Type B pancreatic cell (in vitro differentiated cells): Measurements from ENCODE around the gene LRBA. TPM values are rescaled to one million over a fixed set of nuclear protein-coding genes. Genes with fewer than 3 reads are reported as not detected.

Experiments used
- DNase-seq: peaks from one replicate; pipeline ENCODE4 v3.0.0; 2021; ENCODE audit warnings: mixed read lengths; ENCODE audit not compliant: unreplicated experiment; ENCODE audit errors: extremely low spot score
- H3K27ac Mint-ChIP-seq: 2 replicates; pipeline ENCODE4 v1.8.0; 2021; ENCODE audit warnings: mild to moderate bottlenecking, mixed read lengths
- H3K27me3 Mint-ChIP-seq: 2 replicates; pipeline ENCODE4 v1.8.0; 2021; ENCODE audit warnings: mixed read lengths
- H3K36me3 Mint-ChIP-seq: 2 replicates; pipeline ENCODE4 v1.8.0; 2021; ENCODE audit warnings: mixed read lengths
- H3K4me1 Mint-ChIP-seq: one replicate; pipeline ENCODE4 v1.8.0; 2021; ENCODE audit warnings: mixed read lengths; ENCODE audit not compliant: unreplicated experiment
- H3K4me3 Mint-ChIP-seq: 2 replicates; pipeline ENCODE4 v1.8.0; 2021; ENCODE audit warnings: mild to moderate bottlenecking, mixed read lengths
- H3K9me3 Mint-ChIP-seq: 2 replicates; pipeline ENCODE4 v1.8.0; 2021; ENCODE audit warnings: mixed read lengths
- CTCF ChIP-seq: fragments of 200-600 bp; sonication (generic); conservative IDR thresholded peaks from 2 replicates; pipeline ENCODE4 v1.5.0; 2021; ENCODE audit warnings: antibody characterized with exemption, mild to moderate bottlenecking
- total RNA-seq: library from RNA; stranded (reverse); gene quantifications from 2 replicates; pipeline ENCODE4 v1.2.1, GENCODE V29; 2021; ENCODE audit warnings: low replicate concordance

LRBA gene
- total RNA-seq, 1 donor from 2014 or later, result 64.5 TPM

DNA sequence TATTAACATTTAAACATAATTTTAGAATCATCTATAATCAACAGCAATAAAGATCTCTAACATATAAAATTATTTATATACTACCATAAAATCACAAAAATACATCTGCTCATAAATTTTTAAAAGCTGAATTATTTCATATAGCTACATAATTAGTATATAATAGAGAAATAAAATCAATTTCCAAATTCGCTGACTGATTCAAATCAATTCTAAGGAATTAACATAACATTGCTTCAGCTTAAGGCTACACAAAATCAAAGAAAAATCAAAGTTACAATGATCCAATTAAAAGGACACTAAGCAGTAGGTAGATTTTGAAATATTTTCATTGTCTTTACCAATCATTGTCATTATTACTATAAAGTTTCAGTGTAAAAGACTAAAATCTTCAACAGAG is 194.7 kb downstream of the LRBA start:
- Mint-ChIP-seq H3K27me3 (no peaks in the 10 kb centered on the region), H3K27ac (no peak overlapping the region), H3K4me1 (peaks cover 6% of the 10 kb centered on the region), H3K9me3 (no peaks in the 10 kb centered on the region), H3K36me3 (peaks cover 23% of the 10 kb centered on the region), H3K4me3 (no peak overlapping the region)
- TF ChIP-seq CTCF, result no peak
- DNase-seq, result no peak

- Mint-ChIP-seq H3K9me3 (no peaks in the 10 kb centered on the region), H3K4me1 (peaks cover 6% of the 10 kb centered on the region), H3K27me3 (no peaks in the 10 kb centered on the region), H3K4me3 (no peak overlapping the region), H3K36me3 (peaks cover 14% of the 10 kb centered on the region), H3K27ac (no peak overlapping the region)
- no peak for DNase-seq
- TF ChIP-seq CTCF, result no peak
Observed at GRCh38 chr4:150818661-150819060, 196.4 kb downstream of the LRBA start.

DNA sequence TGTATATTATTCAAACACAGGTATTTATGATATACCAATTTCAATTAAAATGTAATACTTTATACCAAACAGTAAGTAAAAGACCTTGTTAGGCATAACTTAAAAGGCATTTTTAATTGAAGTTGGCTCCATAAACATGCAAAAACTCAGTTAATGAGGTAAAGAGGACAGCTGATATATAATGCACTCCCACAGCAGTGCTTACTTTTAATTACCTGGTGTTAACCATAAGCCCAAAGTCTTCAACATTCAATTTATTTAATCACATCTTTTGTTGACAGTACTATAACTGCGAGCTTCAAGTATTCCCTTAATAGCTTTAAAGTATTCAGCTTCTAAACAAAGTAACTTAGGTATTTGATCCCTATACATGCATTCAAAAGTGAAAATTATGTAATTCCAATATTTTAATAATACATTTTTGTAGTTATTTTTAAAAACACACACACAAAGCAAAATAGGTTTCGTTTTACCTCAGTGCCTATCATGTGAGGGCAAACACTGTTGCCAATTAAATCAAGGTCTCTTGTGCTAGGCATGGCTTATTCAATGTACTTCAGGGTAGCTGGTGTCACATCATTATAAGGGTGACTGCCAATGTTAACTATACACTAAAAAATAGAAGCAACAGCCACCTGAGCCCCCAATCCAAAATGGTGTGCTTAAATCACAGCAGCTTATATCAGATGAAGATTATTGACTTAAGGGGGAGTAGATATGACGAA is 197.1 kb downstream of the LRBA start:
- TF ChIP-seq CTCF, result no peak
- H3K27ac Mint-ChIP-seq, result no peak overlapping the region
- DNase-seq, result no peak
- peaks cover 6% of the 10 kb centered on the region for H3K4me1 Mint-ChIP-seq
- H3K4me3 Mint-ChIP-seq, result no peak overlapping the region
- H3K27me3 Mint-ChIP-seq, result no peaks in the 10 kb centered on the region
- H3K9me3 Mint-ChIP-seq, result no peaks in the 10 kb centered on the region
- peaks cover 10% of the 10 kb centered on the region for H3K36me3 Mint-ChIP-seq

- Mint-ChIP-seq H3K27me3 (no peaks in the 10 kb centered on the region), H3K9me3 (no peaks in the 10 kb centered on the region), H3K4me3 (no peak overlapping the region), H3K27ac (no peak overlapping the region), H3K36me3 (peaks cover 10% of the 10 kb centered on the region), H3K4me1 (peaks cover 10% of the 10 kb centered on the region)
- no peak for DNase-seq
- no peak for TF ChIP-seq CTCF
Observed at GRCh38 chr4:150817017-150817416, 198.1 kb downstream of the LRBA start.

DNA sequence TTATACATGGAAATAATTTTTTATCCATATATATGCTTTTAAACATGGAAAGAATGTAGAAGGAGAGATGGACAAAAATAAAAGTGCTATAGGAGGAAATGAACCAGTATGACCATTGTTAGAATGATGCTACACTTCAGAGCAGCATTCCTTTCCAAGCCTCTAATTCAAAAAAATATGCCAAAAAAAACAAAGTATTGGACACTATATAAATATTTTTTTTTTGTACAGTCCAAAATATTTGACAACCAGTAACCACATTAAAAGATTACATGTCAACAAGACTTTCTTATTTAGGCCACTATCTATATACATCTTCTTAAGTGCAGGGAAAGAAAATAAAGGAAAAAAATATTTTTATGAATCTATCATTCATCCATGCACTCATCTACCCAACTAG is 198.6 kb downstream of the LRBA start:
- Mint-ChIP-seq H3K27me3 (no peaks in the 10 kb centered on the region), H3K4me3 (no peak overlapping the region), H3K4me1 (peaks cover 6% of the 10 kb centered on the region), H3K9me3 (no peaks in the 10 kb centered on the region), H3K36me3 (peaks cover 13% of the 10 kb centered on the region), H3K27ac (no peak overlapping the region)
- no peak for DNase-seq
- TF ChIP-seq CTCF, result no peak
